Fibroblast of skin of scalp (primary cell): ENCODE data around the gene CARNS1. TPM values are rescaled to one million over a fixed set of nuclear protein-coding genes. Genes with fewer than 3 reads are reported as not detected.
A peak's percentile ranks its signal among the peaks of the same experiment; 100 is the strongest.

Experiments
- DNase-seq: peaks from one replicate; pipeline ENCODE4 v3.0.0-alpha.2; 2013
- polyA plus RNA-seq, 2 experiments: library from polyadenylated mRNA; unstranded; fragments of 120-200 nt; gene quantifications; one replicate each; pipeline ENCODE4 v1.2.1, GENCODE V29; 2013; ENCODE audit not compliant: insufficient read length in 2 of 2

The CARNS1 gene
- polyA plus RNA-seq (2013, experiment 1 of 2; ENCODE audit: insufficient read length), result 0.59 TPM
- polyA plus RNA-seq (2013, experiment 2 of 2; ENCODE audit: insufficient read length), result 2.3 TPM

GRCh38 chr11:67415501-67416304 is at the start of gene CARNS1:
CARNS1 (plus strand) TSS chr11:67415678; CDS start chr11:67416200, 522 bp downstream.
- DNase-seq, result no peak

- no peak for DNase-seq
Observed at GRCh38 chr11:67365736-67366444, 49.6 kb upstream of the CARNS1 start.

GRCh38 chr11:67366546-67366945 is 48.9 kb upstream of the CARNS1 start:
- no peak for DNase-seq

- DNase-seq, result no peak
Observed at GRCh38 chr11:67366961-67367760, 48.3 kb upstream of the CARNS1 start.

- DNase-seq, result no peak
Observed at GRCh38 chr11:67367761-67368227, 47.7 kb upstream of the CARNS1 start.

- DNase-seq, result no peak
Observed at GRCh38 chr11:67368621-67369020, 46.9 kb upstream of the CARNS1 start.

- no peak for DNase-seq
Observed at GRCh38 chr11:67369275-67369674, 46.2 kb upstream of the CARNS1 start.

GRCh38 chr11:67369801-67370284 is 45.6 kb upstream of the CARNS1 start:
- peak; percentile 52 for DNase-seq

- DNase-seq, result no peak
Observed at GRCh38 chr11:67370351-67371076, 45.0 kb upstream of the CARNS1 start.

- peak; percentile 70 for DNase-seq
Observed at GRCh38 chr11:67371189-67371910, 44.1 kb upstream of the CARNS1 start.

GRCh38 chr11:67371911-67372320 is 43.6 kb upstream of the CARNS1 start:
- no peak for DNase-seq

- no peak for DNase-seq
Observed at GRCh38 chr11:67372321-67372992, 43.0 kb upstream of the CARNS1 start.

GRCh38 chr11:67372993-67373647 is 42.4 kb upstream of the CARNS1 start, which contains the start of gene CLCF1:
CLCF1 (minus strand) TSS chr11:67373598; CDS start chr11:67373539, 59 bp downstream.
- DNase-seq, result peak; percentile 73

- peak; percentile 96 for DNase-seq
Observed at GRCh38 chr11:67373648-67374570, 41.6 kb upstream of the CARNS1 start.

- peak; percentile 54 for DNase-seq
Observed at GRCh38 chr11:67374571-67375281, 40.8 kb upstream of the CARNS1 start.

GRCh38 chr11:67375320-67376055 is 40.0 kb upstream of the CARNS1 start:
- no peak for DNase-seq
